Type B pancreatic cell (in vitro differentiated cells): ENCODE results near the gene XRCC6. TPM values are rescaled to one million over a fixed set of nuclear protein-coding genes. Genes with fewer than 3 reads are reported as not detected.
"Not testable (repeated sequence)": the region's sequence is repeated elsewhere in the genome, so short reads cannot be mapped to it uniquely, and the experiment has no call there.

Experiments used
- DNase-seq: peaks from one replicate; pipeline ENCODE4 v3.0.0; 2021; ENCODE audit warnings: mixed read lengths; ENCODE audit not compliant: unreplicated experiment; ENCODE audit errors: extremely low spot score
- H3K27ac Mint-ChIP-seq: 2 replicates; pipeline ENCODE4 v1.8.0; 2021; ENCODE audit warnings: mild to moderate bottlenecking, mixed read lengths
- H3K27me3 Mint-ChIP-seq: 2 replicates; pipeline ENCODE4 v1.8.0; 2021; ENCODE audit warnings: mixed read lengths
- H3K36me3 Mint-ChIP-seq: 2 replicates; pipeline ENCODE4 v1.8.0; 2021; ENCODE audit warnings: mixed read lengths
- H3K4me1 Mint-ChIP-seq: one replicate; pipeline ENCODE4 v1.8.0; 2021; ENCODE audit warnings: mixed read lengths; ENCODE audit not compliant: unreplicated experiment
- H3K4me3 Mint-ChIP-seq: 2 replicates; pipeline ENCODE4 v1.8.0; 2021; ENCODE audit warnings: mild to moderate bottlenecking, mixed read lengths
- H3K9me3 Mint-ChIP-seq: 2 replicates; pipeline ENCODE4 v1.8.0; 2021; ENCODE audit warnings: mixed read lengths
- CTCF ChIP-seq: fragments of 200-600 bp; sonication (generic); conservative IDR thresholded peaks from 2 replicates; pipeline ENCODE4 v1.5.0; 2021; ENCODE audit warnings: antibody characterized with exemption, mild to moderate bottlenecking
- total RNA-seq: library from RNA; stranded (reverse); gene quantifications from 2 replicates; pipeline ENCODE4 v1.2.1, GENCODE V29; 2021; ENCODE audit warnings: low replicate concordance

The XRCC6 gene
- total RNA-seq, 1 donor from 2014 or later = 302 TPM

- Mint-ChIP-seq H3K36me3 (peaks cover 26% of the 10 kb centered on the region), H3K27me3 (no peaks in the 10 kb centered on the region), H3K27ac (peak overlapping the region; percentile 58), H3K4me3 (no peak overlapping the region), H3K9me3 (no peaks in the 10 kb centered on the region), H3K4me1 (peaks cover 9% of the 10 kb centered on the region)
- no peak for DNase-seq
- TF ChIP-seq CTCF = no peak
These were observed 43.4 kb downstream of the XRCC6 start for GRCh38 chr22:41664490-41664889.

- H3K27ac Mint-ChIP-seq = no peak overlapping the region
- H3K9me3 Mint-ChIP-seq = no peaks in the 10 kb centered on the region
- no peak for DNase-seq
- no peak for TF ChIP-seq CTCF
- no peak overlapping the region for H3K4me3 Mint-ChIP-seq
- H3K36me3 Mint-ChIP-seq = peaks cover 26% of the 10 kb centered on the region
- peaks cover 11% of the 10 kb centered on the region for H3K4me1 Mint-ChIP-seq
- no peaks in the 10 kb centered on the region for H3K27me3 Mint-ChIP-seq
These were observed 43.9 kb downstream of the XRCC6 start for GRCh38 chr22:41664951-41665350.

- H3K27me3 Mint-ChIP-seq = no peaks in the 10 kb centered on the region
- DNase-seq = no peak
- H3K9me3 Mint-ChIP-seq = no peaks in the 10 kb centered on the region
- peaks cover 11% of the 10 kb centered on the region for H3K4me1 Mint-ChIP-seq
- H3K36me3 Mint-ChIP-seq = peaks cover 3% of the 10 kb centered on the region
- TF ChIP-seq CTCF = no peak
- H3K4me3 Mint-ChIP-seq = no peak overlapping the region
- no peak overlapping the region for H3K27ac Mint-ChIP-seq
These were observed 48.1 kb downstream of the XRCC6 start for GRCh38 chr22:41668971-41669911.

DNA sequence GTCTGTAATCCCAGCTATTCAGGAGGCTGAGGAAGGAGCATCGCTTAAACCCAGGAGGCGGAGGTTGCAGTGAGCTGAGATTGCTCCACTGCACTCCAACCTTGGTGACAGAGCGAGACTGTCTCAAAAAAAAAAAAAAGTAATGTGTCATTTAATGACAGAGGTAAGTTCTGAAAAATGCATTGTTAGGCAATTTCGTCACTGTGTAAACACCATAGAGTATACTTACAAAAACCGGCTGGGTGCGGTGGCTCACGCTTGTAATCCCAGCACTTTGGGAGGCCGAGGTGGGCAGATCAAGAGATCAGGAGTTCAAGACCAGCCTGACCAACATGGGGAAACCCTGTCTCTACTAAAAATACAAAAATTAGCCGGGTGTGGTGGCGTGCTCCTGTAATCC lies 51.0 kb downstream of the XRCC6 start:
- not testable (repeated sequence) for H3K4me3 Mint-ChIP-seq, H3K27me3 Mint-ChIP-seq, H3K4me1 Mint-ChIP-seq, DNase-seq, H3K9me3 Mint-ChIP-seq
- Mint-ChIP-seq H3K36me3 (peaks cover 14% of the 10 kb centered on the region), H3K27ac (peak overlapping the region; percentile 87)

GRCh38 chr22:41672780-41673509 lies 51.9 kb downstream of the XRCC6 start:
- H3K4me1 Mint-ChIP-seq = peaks cover 6% of the 10 kb centered on the region
- H3K27me3 Mint-ChIP-seq = no peaks in the 10 kb centered on the region
- peak; percentile 35 for TF ChIP-seq CTCF
- H3K9me3 Mint-ChIP-seq = no peaks in the 10 kb centered on the region
- H3K27ac Mint-ChIP-seq = peak overlapping the region; percentile 87
- peaks cover 18% of the 10 kb centered on the region for H3K36me3 Mint-ChIP-seq
- DNase-seq = no peak
- no peak overlapping the region for H3K4me3 Mint-ChIP-seq

DNA sequence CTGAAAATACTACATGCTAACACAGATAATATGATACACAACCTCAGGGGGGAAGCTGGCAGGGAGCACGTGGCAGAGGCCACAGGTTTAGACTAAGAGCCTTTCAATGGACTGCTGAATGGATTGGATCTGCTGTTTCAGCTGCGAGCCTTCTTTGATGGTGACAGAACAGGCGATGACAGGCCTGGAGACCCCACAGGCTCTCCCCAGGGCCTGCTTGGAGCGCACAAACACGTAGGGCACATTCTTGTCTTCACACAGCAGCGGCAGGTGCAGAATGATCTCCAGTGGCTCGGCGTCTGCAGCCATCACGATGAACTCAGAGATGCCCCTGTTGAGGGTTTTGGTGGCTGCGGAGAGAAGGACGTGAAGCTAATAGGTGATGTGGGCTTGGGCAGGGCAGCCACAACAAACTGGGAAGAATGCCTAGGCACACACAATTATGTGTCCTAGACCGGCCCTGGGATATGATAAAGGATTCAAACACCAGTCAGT lies 53.8 kb downstream of the XRCC6 start:
- Mint-ChIP-seq H3K9me3 (no peaks in the 10 kb centered on the region), H3K27ac (no peak overlapping the region), H3K4me1 (no peaks in the 10 kb centered on the region), H3K27me3 (no peaks in the 10 kb centered on the region), H3K36me3 (peaks cover 24% of the 10 kb centered on the region), H3K4me3 (no peak overlapping the region)
- TF ChIP-seq CTCF = no peak
- DNase-seq = no peak
